AG10803 (cell line): ENCODE data around the gene ABHD16B.

Source experiments
- DNase-seq: peaks from one replicate; pipeline ENCODE4 v3.0.0; 2010; ENCODE audit warnings: low read depth
- H3K4me3 ChIP-seq: 2 replicates; pipeline ENCODE4 v1.5.1; 2011; ENCODE audit warnings: mild to moderate bottlenecking, low read length, control low read depth
- TF ChIP-seq, protein P1 (sequence below): conservative IDR thresholded peaks from 2 replicates; pipeline ENCODE4 v1.5.1; 2011; ENCODE audit warnings: mild to moderate bottlenecking, low read length, control low read depth, inconsistent platforms

Gene ABHD16B

DNA sequence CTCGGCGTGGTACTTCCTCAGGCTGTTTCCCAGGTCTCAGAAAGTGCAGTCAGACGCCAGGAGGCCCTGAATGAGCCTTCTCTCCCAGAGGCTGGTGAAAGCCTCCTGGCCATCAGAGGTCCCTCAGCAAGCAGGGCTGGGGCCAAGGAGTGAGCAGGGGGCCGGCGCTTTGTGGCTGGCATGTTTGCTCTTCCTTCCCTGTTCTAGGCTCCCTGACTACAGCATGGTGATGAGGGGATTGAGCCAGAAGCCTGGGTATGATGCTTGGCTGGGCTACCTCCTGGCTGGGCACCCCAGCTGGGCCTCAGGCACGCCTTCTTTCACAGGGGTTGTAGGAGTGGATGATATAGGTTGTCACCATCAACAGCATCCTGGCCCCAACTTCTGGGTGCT is 21.9 kb downstream of the ABHD16B start:
- no peak overlapping the region for H3K4me3 ChIP-seq
- TF ChIP-seq, protein P1, sequence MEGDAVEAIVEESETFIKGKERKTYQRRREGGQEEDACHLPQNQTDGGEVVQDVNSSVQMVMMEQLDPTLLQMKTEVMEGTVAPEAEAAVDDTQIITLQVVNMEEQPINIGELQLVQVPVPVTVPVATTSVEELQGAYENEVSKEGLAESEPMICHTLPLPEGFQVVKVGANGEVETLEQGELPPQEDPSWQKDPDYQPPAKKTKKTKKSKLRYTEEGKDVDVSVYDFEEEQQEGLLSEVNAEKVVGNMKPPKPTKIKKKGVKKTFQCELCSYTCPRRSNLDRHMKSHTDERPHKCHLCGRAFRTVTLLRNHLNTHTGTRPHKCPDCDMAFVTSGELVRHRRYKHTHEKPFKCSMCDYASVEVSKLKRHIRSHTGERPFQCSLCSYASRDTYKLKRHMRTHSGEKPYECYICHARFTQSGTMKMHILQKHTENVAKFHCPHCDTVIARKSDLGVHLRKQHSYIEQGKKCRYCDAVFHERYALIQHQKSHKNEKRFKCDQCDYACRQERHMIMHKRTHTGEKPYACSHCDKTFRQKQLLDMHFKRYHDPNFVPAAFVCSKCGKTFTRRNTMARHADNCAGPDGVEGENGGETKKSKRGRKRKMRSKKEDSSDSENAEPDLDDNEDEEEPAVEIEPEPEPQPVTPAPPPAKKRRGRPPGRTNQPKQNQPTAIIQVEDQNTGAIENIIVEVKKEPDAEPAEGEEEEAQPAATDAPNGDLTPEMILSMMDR, result no peak
- no peak for DNase-seq

DNA sequence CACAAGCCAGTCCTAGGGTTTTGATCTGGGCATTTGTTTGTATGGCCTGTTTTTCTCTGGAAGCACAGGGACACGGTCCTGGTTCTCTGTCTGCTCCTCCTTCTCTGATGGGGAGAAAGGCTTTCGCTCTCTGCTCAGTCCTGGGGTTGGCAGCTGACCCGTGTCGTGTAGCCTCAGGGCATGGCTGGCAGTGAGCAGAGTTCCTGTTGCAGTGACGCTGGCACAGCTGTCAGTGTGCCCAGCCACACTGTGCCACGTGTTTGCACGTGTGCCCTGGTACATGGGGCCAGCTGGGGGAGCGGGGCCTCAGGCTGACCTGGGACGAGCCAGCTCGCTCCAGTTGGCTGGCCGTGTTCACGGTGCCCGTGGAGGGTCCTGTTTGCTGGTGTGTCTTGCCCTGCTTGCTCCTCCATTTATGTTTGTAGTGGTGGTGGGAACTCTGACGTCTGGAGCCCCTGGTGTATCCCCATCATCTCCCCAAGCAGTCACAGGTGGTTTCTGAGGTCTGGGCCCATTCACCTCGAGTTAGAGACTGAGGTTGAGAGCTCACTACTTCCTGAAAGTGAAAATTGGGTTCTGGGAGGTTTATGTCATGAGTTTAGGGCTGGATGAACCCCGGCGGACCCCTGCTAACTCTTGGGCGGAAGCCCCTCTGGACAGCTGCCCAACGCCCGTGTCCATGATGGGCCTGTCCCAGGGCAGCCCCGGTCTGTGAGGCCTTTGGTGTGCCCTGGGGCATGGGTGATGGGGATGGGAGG is 23.4 kb downstream of the ABHD16B start:
- TF ChIP-seq, protein P1, result no peak
- H3K4me3 ChIP-seq, result no peak overlapping the region
- DNase-seq, result no peak

DNA sequence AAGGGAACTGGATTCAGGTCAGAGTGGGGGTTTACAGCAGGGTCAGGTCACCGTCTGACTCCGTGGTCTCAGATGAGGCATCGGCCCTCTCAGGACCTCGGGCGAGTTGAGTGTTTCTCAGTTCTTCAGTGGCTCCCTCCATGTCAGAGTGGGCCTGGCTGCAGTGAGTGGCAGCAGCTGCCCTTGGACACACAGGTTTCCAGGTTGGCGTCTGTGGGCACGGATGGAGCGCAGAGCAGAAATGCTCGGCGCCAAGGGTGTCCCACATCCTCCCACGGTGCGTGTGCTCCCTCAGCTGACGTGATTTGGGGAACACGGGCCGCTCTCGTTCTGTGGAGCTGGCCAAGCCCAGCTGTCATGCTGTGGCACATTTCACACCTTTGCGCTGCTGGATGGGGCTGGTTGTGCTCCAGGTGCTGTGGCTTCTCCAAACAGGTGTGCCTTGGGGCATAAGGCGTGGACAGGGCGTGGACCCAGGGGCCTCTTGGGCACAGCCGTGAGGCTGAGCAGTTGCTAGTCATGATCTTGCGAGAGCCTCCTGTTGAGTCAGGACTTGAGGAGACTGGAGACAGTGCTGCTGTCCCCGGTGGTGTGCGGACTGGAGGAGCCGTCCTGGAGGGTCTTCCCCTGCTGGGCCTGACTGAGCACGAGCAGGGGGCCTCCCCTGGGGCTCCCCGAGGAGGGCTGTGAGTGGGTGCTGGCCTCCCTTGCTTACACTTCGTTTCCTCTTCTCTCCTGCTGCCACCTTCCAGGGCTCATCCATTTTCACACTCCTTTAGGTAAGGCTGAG is 24.2 kb downstream of the ABHD16B start:
- TF ChIP-seq, protein P1, result no peak
- H3K4me3 ChIP-seq, result no peak overlapping the region
- no peak for DNase-seq

DNA sequence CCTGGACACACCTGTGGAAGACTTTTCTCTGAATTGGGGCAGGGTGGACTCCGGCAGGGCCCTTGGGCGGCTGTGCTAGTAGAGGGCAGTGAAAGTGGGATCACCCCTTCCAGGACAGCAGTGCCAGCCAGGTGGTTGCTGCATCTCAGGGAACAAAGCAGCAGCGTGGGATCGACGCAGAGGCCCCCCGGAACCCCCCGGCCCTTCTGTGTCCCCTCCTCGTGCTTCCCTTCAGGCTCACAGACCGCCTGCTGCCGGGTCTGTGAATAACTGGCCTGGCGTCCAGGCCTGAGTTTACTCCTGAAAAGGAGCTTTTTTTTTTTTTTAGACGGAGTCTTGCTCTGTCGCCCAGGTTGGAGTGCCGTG is 24.7 kb downstream of the ABHD16B start:
- TF ChIP-seq, protein P1, result no peak
- no peak for DNase-seq

DNA sequence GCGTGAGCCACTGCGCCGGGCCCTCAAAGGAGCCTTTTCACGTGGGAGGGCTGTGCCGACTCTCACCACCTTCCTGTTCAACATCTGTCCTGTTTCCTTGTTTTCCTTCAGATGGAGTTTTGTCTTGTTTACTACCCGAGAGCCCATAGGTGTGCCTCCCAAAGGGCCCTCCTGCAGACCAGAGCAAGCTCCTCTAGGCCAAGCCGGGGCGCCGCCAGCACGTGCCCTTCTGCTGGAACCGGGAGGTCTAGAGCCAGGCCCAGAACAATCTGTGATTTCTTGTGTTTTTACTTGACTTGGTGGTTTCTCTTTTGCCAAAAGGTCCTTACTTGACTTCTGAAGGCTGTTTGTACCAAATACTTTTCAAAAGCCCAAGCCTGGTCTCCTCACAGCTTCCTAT is 25.6 kb downstream of the ABHD16B start:
- no peak for DNase-seq
- TF ChIP-seq, protein P1, result no peak
- no peak overlapping the region for H3K4me3 ChIP-seq

More for the DNA sequence above, 24.7 kb downstream of the ABHD16B start:
- H3K4me3 ChIP-seq, result no peak overlapping the region

DNA sequence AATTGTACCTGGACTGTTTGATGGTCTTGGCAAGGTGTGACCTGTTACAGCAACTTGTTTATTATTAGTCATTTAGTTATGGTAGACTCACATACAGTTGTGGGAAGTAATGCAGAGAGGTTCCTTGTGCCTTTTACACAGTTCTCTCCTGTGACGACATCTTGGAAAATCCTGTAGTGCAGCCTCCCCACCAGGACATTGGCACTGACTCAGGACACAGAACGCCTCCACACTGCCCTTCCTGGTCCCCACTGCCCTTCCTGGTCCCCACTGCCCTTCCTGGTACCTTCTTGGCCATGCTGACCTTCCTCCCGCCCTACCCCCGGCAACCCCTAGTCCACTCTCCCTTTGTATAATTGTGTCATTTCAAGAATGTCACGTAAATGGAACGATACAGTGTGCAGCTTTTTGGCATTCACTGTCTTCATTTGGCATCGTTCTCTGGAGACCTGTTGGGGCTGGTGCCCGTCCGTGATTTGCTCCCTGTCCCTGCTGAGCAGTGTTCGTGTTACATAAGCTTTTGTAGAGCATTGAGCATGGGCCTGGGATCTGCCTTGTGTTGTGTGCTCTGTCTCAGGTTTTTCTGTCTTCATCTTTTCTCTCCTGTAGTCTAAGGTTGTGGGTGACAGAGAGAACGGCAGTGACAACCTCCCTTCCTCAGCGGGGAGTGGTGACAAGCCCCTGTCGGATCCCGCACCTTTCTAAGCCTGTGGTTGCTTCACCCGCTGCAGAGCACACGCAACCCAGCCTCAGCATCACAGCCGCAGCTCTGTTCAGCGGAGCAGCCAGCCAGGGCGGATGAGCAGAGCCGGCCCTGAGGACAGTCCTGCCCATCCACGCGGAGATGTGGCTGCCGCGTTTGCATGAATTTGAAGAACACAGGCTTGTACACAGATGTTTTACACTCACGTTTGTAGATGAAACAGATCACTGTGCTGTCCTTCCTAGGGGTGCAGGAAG is 28.2 kb downstream of the ABHD16B start:
- TF ChIP-seq, protein P1, result no peak
- H3K4me3 ChIP-seq, result no peak overlapping the region
- DNase-seq, result no peak
